GM18502 (cell line): ENCODE data around the gene GRIN2A.

Source experiments
- ATAC-seq: cut with Tn5 transposase; IDR thresholded peaks from one replicate; pipeline ENCODE4 v1.9.1; 2021; ENCODE audit warnings: mild to moderate bottlenecking; ENCODE audit not compliant: unreplicated experiment, poor library complexity

Gene GRIN2A

GRCh38 chr16:9840761-9841665 lies 341.2 kb downstream of the GRIN2A start:
- ATAC-seq: peak; percentile 77

DNA sequence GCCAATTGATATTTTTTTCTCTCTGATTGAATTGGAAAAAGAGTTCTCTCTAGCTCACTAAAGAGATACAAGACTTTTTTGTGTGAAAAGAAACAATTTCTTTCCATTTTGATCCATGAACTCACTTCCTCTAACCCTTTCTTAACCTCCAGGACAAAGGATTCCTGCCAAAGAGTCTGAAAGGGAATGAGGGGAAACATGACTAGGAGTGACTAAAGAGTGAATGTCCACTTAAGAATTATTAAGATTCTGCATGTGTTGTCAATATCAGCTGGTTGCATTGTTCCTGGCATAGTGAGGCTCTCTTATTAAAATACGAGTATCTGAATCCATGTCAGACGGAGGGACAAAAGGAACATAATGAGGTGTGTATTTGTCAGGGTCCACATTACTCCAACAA lies 344.7 kb downstream of the GRIN2A start:
- no peak for ATAC-seq

DNA sequence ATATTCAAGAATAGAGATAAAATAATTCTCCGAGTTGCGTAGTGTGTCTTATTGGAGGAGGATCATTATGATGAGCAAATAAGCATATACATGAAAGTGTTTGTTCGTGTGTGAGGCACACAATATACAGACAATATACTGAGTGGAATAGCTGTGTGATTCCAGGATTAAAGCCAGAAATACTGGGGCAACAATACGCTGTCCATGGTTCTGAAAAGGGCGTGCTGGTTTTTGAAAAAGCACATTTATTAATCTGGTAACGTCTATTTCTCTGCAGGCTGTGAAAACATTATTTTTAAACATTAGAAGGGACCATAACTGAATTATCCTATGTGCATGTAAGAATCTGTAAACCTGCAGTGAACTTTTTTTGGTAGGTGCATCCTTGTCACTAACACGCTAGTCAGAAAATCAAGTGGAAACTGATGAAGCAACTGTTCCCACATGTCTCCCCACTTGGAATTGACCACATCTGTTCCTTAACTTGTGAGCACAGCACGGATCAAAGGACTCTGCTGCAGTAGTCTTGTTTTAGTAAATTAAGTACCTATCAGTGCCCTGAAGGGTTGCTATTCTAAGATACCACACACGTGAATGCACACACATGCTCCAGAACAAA lies 346.0 kb downstream of the GRIN2A start:
- no peak for ATAC-seq

- no peak for ATAC-seq
Measured at GRCh38 chr16:9827062-9827752, 355.0 kb downstream of the GRIN2A start.

DNA sequence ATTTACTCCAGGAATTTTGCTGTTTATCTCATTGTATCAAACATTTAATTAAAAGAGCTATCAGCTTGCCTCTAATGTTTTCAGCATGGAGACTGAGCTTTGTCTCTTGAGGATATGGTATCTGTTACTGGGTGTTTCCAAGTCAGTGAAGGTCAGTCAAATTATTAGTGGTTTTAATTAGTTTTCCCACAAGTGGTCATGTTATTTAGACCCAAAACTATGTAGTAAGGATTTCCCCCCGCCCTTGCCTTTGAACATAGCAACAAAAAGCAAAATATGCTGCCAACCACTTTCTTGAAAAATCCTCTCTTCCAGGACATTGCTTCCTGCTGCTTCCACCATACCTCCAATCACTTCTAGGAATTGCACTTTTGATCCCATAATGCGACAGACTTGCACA lies 355.6 kb downstream of the GRIN2A start:
- ATAC-seq: no peak

DNA sequence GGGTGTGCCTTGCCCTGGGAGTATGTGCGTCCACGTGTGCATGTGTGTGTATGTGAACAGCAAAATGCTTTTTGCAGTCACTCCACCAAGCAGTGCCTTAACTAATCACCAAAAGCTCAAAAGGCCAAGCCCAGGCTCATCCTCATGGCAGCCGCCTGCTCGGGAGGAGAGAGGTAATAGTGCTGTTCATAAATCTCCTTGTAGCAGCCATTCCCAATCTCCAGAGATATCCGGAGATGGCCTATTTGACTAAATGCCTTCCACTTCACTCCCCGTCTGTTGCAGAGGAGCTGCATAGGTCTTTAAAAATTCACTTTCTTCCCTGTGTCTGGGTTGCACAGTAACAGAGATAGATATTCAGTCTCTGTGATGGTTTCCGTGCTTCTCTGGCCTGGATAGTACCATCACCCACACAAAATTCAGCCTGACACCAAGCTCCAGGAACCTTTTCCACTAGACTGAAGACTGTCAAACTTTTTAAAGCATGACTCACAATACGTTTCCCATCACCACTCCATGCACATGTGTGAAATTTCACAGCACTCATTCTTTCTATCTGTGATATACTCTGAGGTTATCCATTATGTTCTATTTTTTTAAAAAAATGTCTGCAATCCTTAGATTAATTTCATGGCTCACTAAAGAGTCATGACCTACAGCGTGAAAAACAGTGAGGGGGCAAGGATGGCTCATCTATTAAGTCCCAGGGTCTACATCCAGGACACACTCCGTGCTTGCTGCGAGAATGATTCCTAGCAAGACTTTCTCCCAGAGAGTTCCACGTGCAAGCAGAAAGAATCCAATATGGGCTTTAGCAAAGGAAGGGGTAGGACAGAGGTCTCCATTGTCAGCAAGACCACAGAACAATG lies 357.8 kb downstream of the GRIN2A start:
- ATAC-seq: no peak

- ATAC-seq: no peak
Measured at GRCh38 chr16:9823510-9823909, 358.7 kb downstream of the GRIN2A start.

DNA sequence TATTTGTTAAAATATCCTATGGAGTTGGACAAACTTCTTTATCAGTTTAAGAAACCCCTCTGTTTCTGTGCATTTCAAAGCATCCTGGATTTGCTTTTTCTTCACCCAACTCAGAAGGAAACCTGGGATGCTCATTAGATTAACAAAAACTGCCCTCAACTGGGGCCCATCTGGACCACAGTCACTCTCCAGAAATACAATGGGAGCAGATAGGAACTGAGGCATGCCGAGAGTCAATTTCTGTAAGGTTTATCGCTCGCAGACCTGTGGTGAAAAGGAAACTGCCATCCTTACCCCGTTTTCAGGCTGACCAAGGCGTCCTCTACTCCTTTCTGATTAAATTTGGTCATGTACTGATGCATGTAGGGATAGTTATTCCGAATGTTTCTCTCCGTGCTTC lies 360.3 kb downstream of the GRIN2A start:
- no peak for ATAC-seq

DNA sequence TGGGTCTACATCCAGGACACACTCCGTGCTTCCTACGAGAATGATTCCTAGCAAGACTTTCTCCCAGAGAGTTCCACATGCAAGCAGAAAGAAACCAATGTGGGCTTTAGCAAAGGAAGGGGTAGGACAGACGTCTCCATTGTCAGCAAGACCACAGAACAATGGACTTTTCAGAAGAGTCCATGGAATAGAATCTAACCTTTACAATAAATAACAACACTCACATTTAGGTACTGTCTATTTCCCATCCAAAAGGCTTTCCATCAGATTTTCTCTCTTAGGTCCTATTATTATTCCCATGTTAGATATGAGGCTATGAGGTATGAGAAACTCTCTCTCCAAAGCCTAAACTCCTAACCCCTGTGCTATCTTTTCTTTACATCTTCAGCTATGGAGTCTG lies 360.9 kb downstream of the GRIN2A start:
- no peak for ATAC-seq

DNA sequence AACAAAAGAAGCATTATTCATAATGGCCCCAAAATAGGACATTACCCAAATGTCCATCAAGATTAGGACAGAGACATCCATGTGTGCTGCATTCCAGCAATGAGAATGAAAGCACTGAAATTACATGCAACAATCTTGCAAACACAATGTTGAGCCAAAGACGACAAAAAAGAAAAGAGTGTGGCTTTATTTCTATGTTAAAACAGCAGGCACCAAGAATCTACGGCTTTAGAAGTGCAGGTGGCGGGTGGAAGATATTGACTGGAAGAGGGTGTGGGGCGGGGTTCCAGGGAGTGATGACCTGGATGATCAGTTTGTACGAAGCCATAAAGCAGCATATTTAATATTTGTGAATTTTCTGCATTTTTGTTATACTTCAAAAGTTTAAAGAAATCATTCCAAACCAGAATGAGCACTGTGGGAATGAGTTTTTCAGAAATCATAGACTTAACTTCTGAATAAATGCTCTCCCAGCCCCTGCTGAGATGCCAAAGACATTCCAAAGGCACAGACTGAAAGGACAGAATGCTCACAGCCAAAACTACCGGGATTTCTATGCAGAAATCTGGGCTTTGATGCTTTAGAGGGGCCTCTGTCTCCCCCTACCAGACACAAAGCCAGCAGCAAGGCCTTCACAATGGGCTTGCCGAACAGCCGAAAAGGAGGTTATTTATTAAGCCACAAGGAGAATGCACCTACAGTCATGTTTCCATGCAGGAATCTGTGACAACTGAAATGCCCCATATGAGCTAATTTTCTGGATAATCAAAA lies 361.6 kb downstream of the GRIN2A start:
- ATAC-seq: no peak

GRCh38 chr16:9818702-9819101 lies 363.5 kb downstream of the GRIN2A start:
- no peak for ATAC-seq

DNA sequence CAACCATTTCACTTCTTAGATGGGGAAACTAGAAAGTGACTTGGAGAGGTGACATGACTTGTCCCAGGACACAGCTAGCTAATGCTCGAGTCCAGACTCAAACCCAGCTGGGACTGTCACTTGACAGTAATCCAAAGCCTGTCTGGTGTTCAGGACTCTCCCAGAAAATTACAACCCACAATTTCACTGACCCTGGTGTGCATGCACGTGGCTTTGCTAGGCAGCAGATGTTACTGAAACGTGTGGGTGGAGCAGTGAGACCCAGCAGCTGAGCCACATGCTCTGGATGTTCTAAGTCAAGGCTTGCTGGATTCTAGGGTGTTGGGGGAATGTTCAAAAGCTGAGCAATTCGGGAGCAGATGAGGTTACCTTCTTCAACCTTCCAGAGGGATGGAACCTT lies 364.6 kb downstream of the GRIN2A start:
- no peak for ATAC-seq

DNA sequence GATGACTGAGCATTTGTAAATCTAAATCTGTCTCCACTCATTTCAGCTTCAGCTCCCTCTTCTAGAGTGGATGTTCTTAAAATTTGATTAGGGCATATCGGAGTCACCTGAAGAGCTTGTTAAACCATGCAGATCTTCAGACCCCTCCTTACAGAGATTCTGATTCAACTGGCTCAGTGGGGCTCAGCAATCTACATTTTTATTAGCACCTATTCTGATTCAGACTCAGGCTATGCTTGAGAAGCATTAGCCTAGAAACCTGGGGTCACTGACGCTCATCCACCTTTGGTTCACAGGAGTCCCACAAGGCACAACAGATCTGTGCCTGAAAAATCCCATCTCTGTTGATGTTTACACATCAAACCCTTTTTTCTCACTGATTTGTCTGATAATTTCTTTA lies 365.6 kb downstream of the GRIN2A start:
- no peak for ATAC-seq

DNA sequence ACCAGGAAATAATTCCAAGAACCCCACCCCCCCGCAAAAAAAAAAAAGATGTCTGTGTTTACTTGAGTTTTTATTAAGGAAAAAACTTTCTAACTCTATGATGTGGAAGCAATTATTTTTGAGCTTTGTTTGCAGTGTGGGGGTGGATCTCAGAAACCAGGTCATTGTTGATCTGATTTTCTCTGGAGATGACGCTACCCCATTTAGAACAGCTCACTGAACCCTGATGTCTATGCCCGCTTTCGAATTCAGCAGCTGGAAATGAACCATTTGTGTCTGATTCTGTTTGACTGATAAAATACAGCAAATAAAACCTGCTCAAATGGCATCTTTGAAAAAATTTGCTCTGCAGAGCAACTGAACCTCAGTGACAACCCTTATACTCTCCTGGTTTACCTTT lies 368.6 kb downstream of the GRIN2A start:
- ATAC-seq: no peak

DNA sequence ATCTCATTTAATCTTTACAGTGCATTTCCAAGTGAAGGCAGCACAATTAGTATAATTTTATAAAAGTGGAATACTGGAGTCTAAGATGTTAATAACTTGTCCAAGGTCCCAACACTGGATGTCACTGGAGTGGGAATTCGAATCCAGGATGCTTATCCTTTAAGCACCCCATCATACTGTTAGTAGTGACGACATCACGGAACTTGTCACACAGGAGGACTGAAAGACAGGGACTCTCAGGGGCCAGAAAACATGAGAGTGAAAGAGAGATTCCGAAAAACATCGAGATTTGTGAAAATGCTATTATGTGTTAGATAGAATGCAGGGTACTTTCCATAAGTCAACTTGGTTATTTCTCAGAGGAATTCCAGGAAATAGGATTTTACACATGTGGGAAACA lies 374.0 kb downstream of the GRIN2A start:
- ATAC-seq: no peak

DNA sequence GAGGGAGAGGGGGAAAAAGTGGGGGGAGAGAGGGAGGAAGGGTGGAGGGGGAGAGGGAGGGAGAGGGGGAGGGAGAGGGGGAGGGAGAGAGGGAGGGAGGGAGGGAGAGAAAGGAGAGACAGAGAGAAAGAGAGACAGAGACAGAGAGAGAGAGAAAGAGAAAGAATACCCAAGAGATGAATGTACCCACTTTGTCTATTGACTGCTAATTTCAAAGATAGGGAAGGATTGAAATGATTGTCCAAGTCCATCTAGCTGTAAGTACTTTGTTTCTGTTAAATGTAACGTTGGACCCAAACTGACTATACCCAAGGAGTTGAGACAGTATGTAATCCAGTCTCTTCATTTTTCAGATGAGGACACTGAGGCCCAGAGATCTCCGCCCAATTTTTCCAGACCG lies 374.9 kb downstream of the GRIN2A start:
- ATAC-seq: no peak

DNA sequence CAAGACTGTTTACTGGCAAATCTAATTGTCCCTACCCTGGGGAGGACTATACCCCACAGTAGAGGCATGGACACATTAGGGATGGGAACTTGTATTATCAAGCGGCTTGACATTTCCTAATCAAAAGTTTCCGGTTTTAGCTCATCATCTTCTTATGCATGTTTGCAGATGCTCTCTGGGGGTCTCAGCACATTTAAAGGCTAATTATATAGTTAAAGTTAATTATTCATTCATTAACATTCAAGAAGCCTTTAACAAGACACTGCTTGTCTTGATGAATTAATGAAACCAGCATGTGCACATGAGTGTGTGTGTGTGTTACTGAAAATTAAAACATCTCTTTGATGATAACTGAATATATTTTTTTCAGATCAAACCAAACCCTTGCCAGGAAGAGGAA lies 377.1 kb downstream of the GRIN2A start:
- ATAC-seq: no peak

DNA sequence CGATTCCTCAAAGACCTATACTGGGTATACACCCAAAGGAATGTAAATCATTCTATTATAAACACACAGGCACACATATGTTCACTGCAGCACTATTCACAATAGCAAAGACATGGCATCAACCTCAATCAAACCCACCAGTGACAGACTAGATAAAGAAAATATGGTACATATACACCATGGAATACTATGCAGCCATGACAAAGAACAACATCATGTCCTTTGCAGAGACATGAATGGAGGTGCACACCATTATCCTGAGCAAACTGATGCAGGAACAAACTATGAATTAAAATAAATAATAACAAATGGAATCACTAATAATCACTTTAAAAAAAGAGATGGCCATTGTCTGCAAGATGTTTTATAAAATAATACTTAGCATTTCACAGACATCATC lies 380.1 kb downstream of the GRIN2A start:
- no peak for ATAC-seq

DNA sequence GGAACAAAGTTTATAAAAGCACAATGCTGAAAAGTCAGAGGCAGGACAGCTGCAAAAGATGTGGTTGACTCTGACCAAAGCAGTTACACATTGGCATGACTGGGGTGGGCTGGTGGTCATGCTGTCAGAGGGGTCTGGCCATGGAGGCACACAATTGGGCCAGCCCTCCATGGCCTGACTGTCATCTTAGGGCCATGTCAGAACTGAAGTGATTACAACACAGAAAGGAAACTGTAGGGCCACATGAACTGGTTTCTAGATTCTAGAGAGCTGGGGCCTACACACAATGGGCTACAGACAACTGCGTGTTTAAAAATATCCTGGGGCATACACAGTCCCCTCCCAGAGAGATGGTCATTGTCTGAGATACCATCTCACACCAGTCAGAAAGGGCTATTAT lies 380.6 kb downstream of the GRIN2A start:
- ATAC-seq: no peak
